ENCODE data around the gene SEMA5A.

Gene SEMA5A

GRCh38 chr5:9516591-9516990 lies 29.3 kb downstream of the SEMA5A start:
- DNase-seq (ENCODE audit: low spot score), result no peak
- no peak for FAIRE-seq

- DNase-seq (ENCODE audit: low spot score), result no peak
- FAIRE-seq, result no peak
Measured at GRCh38 chr5:9515436-9515835, 30.4 kb downstream of the SEMA5A start.

GRCh38 chr5:9514968-9515367 lies 30.9 kb downstream of the SEMA5A start:
- FAIRE-seq (no peak), DNase-seq (ENCODE audit: low spot score) (no peak)

- DNase-seq (ENCODE audit: low spot score), result no peak
- no peak for FAIRE-seq
Measured at GRCh38 chr5:9513827-9514226, 32.0 kb downstream of the SEMA5A start.

GRCh38 chr5:9512457-9512856 lies 33.4 kb downstream of the SEMA5A start:
- DNase-seq (ENCODE audit: low spot score) (no peak), FAIRE-seq (no peak)

GRCh38 chr5:9507974-9508373 lies 37.9 kb downstream of the SEMA5A start:
- FAIRE-seq (no peak), DNase-seq (ENCODE audit: low spot score) (peak; percentile 27)

- FAIRE-seq, result no peak
- no peak for DNase-seq (ENCODE audit: low spot score)
Measured at GRCh38 chr5:9505225-9505624, 40.6 kb downstream of the SEMA5A start.

- no peak for FAIRE-seq
- DNase-seq (ENCODE audit: low spot score), result no peak
Measured at GRCh38 chr5:9502864-9503263, 43.0 kb downstream of the SEMA5A start.

- DNase-seq (ENCODE audit: low spot score) (no peak), FAIRE-seq (no peak)
Measured at GRCh38 chr5:9502050-9502834, 43.6 kb downstream of the SEMA5A start.

GRCh38 chr5:9500625-9501024 lies 45.2 kb downstream of the SEMA5A start:
- FAIRE-seq (no peak), DNase-seq (ENCODE audit: low spot score) (no peak)

- DNase-seq (ENCODE audit: low spot score), result no peak
Measured at GRCh38 chr5:9500193-9500592, 45.7 kb downstream of the SEMA5A start.

GRCh38 chr5:9499498-9499876 lies 46.4 kb downstream of the SEMA5A start:
- FAIRE-seq (no peak), DNase-seq (ENCODE audit: low spot score) (no peak)

More at GRCh38 chr5:9500193-9500592, 45.7 kb downstream of the SEMA5A start:
- no peak for FAIRE-seq

GRCh38 chr5:9498541-9499497 lies 47.1 kb downstream of the SEMA5A start:
- no peak for FAIRE-seq

GRCh38 chr5:9497347-9497746 lies 48.5 kb downstream of the SEMA5A start:
- FAIRE-seq, result no peak
- no peak for DNase-seq (ENCODE audit: low spot score)

More at GRCh38 chr5:9498541-9499497, 47.1 kb downstream of the SEMA5A start:
- DNase-seq (ENCODE audit: low spot score), result peak; percentile 49

- no peak for FAIRE-seq
Measured at GRCh38 chr5:9496801-9497200, 49.1 kb downstream of the SEMA5A start.

GRCh38 chr5:9495121-9495520 lies 50.8 kb downstream of the SEMA5A start:
- no peak for DNase-seq (ENCODE audit: low spot score)
- FAIRE-seq, result no peak

More at GRCh38 chr5:9496801-9497200, 49.1 kb downstream of the SEMA5A start:
- DNase-seq (ENCODE audit: low spot score), result no peak

GRCh38 chr5:9494301-9494700 lies 51.6 kb downstream of the SEMA5A start:
- DNase-seq (ENCODE audit: low spot score), result no peak
- no peak for FAIRE-seq

GRCh38 chr5:9490494-9491097 lies 55.3 kb downstream of the SEMA5A start:
- DNase-seq (ENCODE audit: low spot score) (no peak), FAIRE-seq (no peak)

GRCh38 chr5:9483779-9484178 lies 62.1 kb downstream of the SEMA5A start:
- FAIRE-seq, result no peak
- DNase-seq (ENCODE audit: low spot score), result no peak

GRCh38 chr5:9483243-9483642 lies 62.6 kb downstream of the SEMA5A start:
- no peak for FAIRE-seq
- DNase-seq (ENCODE audit: low spot score), result no peak

- DNase-seq (ENCODE audit: low spot score), result no peak
- FAIRE-seq, result no peak
Measured at GRCh38 chr5:9482381-9482780, 63.5 kb downstream of the SEMA5A start.

- no peak for DNase-seq (ENCODE audit: low spot score)
- no peak for FAIRE-seq
Measured at GRCh38 chr5:9480499-9480898, 65.4 kb downstream of the SEMA5A start.

Measured in RCC 7860 (cell line).